HG03432 (cell line): ENCODE measurements around the gene TPT1.
"Not testable (repeated sequence)": the region's sequence is repeated elsewhere in the genome, so short reads cannot be mapped to it uniquely, and the experiment has no call there.

ENCODE experiments used
- ATAC-seq: cut with Tn5 transposase; IDR thresholded peaks from one replicate; pipeline ENCODE4 v1.9.1; 2021; ENCODE audit warnings: mild to moderate bottlenecking, moderate library complexity; ENCODE audit not compliant: unreplicated experiment

The TPT1 gene

GRCh38 chr13:45303866-45304265 lies 37.1 kb downstream of the TPT1 start:
- no peak for ATAC-seq

GRCh38 chr13:45303026-45303425 lies 38.0 kb downstream of the TPT1 start:
- no peak for ATAC-seq

GRCh38 chr13:45302507-45302906 lies 38.5 kb downstream of the TPT1 start:
- no peak for ATAC-seq

DNA sequence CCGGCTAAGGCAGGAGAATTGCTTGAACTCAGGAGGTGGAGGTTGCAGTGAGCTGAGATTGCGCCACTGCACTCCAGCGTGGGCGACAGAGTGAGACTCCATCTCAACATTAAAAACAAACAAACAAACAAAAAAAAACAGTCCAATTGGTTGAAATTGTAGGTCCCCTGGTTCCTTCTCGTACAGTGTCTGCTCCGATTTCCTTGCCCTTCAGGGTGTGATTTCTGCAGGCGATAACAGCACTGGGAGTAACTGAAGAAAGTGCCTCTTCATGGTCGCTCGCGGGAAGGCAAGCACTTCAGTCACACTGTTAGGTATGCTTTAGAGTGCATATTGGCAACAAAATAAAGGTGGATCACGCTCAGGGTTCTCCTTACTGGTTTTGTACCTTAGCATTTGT lies 39.7 kb downstream of the TPT1 start:
- no peak for ATAC-seq

GRCh38 chr13:45300190-45300985 lies 40.6 kb downstream of the TPT1 start:
- no peak for ATAC-seq

- no peak for ATAC-seq
These were observed 41.8 kb downstream of the TPT1 start for GRCh38 chr13:45299194-45299593.

DNA sequence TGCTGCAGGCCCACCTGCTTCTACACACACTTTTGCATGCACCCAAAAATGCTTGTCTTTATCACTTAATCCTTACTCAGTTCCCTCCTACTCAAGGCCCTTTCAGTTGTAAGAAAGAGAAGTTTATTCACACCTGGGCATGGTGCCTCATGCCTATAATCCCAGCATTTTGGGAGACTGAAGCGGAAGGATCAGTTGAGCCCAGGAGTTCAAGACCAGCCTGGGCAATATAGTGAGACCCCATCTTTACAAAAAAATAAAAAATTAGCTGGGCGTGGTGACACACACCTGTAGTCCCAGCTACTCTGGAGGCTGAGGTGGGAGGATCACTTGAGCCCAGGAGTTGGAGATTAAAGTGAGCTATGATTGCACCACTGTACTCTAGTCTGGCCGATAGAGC lies 42.4 kb downstream of the TPT1 start:
- ATAC-seq, result not testable (repeated sequence)

DNA sequence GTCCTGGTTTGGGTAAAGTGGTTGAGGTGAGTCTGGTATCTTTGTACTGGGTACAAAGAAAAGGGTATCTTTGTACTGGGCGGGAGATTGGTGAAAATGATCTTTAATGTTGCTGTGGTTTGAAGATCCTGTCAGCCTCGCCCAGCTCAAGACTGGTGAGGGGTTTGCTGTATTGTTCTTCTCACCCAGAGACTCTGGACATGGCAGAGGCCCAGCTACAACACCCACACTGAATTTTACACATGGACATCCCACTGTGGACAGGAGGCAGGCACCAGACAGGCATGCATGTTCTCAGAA lies 42.8 kb downstream of the TPT1 start:
- no peak for ATAC-seq

GRCh38 chr13:45297456-45298205 lies 43.4 kb downstream of the TPT1 start:
- ATAC-seq, result no peak

GRCh38 chr13:45296259-45296658 lies 44.7 kb downstream of the TPT1 start:
- ATAC-seq, result no peak

DNA sequence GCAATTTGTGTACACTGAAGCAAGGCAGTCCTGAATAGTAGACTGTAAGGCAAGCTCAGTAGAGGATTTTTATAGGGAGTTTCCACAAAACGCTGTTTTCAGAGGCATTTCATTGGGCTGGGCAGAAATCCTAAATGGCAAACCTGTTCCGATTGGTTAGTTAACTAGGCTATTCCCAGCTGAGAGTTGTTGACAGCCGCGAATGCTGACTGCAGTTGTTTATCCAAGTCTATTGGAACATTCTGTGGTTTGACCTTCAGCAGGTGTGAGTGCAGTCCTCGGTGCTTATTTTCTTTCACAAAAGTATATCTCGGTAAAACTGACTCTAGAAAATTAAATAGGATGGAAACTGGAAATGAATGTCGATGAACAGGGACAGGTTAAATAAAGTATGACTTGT lies 45.4 kb downstream of the TPT1 start:
- no peak for ATAC-seq

DNA sequence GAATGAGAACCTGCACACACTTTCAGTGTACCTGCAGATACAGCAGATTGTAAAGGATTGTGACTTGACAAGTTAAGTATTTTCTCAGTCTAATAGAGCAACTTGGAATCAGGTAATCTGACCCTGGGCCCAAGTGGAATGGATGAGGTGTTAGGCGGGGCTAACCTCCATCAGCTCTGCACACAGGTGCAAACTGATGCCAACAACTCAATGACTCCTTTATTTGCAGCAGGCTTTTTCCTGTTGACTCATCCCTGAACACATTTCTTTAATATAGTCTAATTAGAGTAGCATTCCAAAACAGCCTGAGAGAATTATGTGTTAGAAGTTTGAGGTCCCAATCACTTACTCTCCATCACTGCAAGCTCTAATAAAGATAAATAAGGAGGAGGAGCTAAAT lies 48.8 kb downstream of the TPT1 start:
- ATAC-seq, result no peak

DNA sequence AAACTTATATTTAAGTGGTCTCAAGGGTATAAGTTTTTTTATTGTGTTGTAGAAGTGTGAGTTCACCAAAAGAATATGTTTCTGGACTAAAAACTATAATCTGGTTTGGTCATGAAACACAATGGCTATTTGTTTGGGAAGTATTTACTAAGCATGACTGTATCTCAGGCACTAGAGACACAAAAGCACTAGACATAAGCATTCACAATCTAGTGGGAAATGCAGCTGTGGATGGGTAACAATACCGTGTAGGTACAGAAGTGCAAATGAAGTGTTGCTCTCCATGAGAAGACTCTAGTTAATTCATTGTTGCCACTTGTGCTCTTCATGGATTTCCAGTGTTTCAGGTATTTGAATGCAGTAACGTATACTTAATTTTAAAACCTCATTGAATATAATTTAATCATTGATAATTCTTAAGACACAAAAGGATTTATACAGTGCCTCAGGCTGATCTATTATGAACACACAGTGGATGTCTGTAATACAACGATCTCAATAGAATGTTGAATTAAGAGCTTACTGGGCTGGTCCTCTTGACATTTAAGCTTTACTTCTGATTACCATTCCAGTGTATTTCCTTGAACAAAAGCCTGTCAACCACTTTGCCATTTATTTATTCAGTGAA lies 50.9 kb downstream of the TPT1 start:
- no peak for ATAC-seq
